ELR (cell line): ENCODE results near the gene TBC1D10B.
A peak's percentile ranks its signal among the peaks of the same experiment; 100 is the strongest.
"Not testable (repeated sequence)": the region's sequence is repeated elsewhere in the genome, so short reads cannot be mapped to it uniquely, and the experiment has no call there.

Experiments
- DNase-seq: peaks from one replicate; pipeline ENCODE4 v3.0.0-alpha.2; 2015; ENCODE audit warnings: low read depth

The TBC1D10B gene

DNA sequence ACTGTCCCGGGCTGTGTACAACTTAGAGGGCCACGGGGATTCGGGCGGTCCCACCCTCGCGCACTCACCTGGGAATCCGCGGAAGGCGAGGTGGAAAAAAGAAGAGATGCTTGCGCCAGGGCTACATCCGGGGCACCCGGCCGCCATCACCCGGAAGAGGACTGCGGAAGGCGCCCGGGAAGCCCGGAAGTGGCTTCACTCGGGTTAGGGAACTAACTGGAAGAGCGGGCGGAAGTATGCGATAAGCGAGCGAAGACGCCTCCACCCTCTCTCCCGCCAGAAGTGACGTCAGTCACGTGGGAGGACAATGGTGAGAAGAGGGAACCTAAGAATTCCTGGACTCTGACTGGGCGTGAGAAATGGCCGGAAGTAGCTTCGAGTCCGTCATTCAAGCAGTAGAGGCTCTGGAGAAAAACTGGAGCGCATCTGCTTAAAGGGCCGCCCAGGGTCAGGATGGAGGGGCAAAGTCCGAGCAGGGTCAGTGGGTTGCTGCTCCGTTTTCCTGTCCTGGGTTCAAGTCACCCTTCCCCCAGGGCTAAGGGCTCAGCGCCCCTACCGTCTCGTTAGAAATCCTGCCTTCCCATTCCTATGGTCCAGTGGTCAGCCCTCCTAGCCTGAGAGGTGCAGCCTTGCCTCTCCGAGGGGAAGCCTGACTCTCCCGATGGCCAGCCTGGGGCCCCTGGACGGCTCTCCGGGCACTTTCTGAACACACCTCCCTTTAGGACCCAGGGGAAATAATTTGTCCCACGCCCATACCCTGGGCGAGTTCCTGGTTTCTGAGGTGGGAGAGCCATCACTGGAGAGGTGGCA, 14.9 kb downstream of the TBC1D10B start, which contains the start of gene CD2BP2:
Gene CD2BP2 (minus strand): TSS at position 165 of the 810 bp plus-strand sequence. CDS start 627 bp downstream, outside the sequence.
- peak; percentile 100 for DNase-seq

DNA sequence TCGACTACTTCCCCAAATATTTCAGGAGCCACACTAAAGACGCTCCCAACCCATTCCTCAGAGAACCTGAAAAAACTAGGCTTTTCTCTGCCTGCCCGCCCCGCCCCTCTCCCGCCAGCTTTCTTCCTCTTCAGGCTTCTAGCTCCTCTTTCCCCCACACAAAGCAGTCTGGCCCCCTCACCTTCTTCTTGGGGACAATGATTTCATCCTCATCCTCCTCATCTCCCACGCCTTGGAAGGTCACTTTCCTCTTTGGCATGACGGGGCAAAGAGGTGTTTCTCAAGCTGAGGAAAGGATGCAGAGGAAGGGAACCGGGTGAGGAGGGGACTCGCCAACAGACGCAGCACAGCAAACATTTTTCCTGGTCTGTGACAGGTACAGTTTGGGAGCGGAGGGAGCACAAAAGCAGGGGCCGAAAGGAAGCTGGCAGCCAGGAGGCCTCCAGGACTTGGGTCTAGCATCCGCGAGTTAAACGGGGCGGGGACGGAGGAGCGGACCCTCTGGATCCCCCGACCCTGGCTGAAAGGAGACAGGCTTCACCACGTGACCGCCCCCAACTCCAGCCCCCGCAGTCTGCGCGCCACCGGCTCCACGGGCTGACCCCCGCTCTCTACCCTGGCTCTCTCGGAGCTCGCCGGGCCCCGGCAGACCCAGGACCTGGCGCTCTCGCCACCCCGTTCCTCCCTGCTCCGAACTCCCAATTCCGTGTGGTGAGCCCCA, 15.7 kb downstream of the TBC1D10B start:
- DNase-seq: peak; percentile 37

DNA sequence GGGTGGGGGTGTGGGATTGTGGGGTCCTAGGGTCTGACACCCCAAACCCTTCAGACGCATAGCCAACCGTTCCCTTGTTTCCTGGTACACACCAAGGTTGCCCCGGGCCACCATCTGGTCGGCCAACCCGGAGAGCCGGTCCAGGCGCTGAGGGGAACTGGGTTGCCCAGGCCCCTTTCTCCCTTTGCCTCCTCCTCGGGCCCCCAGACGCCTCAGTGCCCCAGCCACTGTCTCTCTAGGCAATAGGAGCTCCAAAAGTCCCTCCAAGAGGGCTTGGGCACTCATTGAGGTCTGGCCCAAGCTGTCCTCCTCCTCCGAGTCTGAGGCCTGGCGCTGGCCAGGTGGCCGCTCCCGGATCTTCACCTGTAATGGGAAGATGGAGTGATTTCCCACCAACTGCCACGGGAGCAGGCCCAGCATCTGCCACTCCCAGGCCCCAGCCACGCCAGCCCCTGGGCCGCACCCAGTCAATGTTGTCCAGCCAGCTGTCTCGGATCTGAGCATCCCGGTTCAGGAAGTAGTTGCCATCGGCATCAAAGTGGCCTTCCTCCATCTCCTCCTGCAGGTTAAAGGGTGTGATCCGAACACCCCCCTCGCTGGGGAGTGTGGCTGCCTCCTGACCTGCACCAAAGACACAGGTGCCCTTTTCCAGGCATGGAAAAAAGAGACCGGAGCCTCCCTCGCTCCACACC, 16.7 kb downstream of the TBC1D10B start:
- DNase-seq: no peak

DNA sequence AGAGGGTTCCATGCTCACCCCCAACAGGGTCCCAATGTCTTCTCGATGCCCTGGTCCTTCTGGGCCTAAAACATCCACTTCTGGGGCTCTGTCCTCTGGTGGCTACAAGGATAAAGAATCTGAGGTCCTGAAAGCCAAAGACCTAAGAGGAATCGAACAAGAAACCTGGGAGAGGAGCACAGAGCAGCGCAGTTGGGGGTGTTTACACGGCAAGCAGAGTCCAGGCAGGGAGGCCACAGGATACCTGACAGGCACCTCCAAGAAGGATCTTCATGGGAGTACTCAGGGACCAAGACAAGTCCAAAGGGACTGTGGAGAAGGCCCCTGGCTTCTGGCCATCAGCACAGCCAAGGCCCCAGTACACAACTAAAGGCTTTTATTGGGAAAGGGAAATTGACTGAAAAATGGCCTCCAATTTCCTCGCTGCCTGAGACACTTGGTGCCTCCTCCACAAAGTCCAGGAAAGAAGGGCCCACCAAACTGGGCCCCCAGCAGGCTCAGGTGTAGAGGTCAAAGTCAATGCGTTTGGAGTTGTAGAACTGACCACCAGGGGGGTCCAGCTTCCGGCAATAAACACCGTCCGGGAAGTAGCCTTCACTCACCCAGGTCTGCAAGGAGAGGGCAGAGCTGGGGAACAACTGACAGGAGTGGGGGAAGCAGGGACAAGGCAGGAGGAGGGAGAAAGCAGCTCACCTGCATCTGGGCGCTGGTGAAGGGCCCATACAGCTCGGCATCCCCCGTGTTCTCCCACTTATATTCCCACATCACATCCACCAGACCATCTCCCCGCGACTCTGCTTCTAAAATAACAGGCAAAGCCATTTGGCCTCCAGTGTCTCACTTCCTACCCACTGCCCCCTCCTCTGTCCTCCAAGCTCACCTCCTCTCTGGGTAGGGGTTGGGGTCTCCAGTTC, 17.5 kb downstream of the TBC1D10B start:
- no peak for DNase-seq

DNA sequence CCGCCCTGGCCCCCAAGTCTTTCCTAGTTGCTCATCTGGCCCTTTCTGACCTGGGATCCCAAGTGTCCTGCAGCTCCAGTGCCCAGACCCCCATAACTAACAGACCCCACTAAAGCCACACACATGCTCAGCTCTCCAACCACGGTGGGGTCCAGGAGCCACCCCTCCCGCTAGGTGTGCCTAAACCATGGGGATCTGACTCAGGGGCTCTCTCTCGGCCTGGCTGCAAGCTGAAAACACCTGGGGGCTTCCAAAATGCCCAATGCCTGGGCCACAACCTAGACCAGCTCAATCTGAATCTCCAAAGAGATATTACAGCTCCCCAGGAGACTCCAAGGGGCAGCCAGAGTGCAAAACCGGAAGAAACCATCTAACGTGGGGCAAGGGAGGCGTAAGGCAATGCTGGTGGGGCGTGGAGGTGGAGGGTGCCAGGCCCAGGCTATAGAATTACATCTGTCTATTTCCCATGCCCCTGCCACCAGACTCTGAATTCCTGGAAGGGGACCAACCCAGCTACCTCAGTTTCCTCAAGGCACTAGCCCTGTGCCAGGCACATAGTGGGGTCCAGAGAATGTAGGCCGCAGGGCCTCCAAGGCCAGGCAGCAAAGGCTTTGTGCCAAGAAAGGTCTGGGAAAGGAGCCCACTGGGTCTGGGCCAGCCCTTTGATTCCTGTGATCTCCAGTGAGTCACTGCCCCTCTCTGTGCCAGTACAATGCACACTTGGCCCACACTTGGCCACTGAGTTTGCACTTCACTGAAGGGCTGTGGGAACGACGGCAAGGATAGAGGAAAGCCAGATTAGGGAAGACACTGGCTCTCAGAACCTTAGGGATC, 18.5 kb downstream of the TBC1D10B start:
- peak; percentile 66 for DNase-seq

DNA sequence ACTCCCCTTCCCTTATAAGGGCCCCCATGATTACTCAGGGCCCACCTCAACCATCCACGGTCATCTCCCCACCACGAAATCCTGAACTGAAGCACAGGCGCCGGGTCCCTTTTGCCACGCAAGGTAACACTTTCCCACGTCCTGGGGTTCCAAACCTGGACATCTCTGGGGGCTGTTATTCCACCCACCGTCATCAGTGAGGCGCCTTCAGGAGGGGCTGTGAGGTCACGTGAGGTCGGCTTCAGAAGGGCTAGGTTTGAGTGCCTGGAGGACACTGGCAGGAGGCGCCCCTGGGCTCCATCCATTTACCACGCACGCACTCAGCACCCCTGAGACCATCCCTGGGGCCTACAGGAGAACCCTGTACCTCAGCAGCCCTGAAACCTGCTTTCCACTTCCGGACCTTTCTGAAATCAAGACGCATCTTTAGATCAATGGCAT, 19.3 kb downstream of the TBC1D10B start:
- no peak for DNase-seq

DNA sequence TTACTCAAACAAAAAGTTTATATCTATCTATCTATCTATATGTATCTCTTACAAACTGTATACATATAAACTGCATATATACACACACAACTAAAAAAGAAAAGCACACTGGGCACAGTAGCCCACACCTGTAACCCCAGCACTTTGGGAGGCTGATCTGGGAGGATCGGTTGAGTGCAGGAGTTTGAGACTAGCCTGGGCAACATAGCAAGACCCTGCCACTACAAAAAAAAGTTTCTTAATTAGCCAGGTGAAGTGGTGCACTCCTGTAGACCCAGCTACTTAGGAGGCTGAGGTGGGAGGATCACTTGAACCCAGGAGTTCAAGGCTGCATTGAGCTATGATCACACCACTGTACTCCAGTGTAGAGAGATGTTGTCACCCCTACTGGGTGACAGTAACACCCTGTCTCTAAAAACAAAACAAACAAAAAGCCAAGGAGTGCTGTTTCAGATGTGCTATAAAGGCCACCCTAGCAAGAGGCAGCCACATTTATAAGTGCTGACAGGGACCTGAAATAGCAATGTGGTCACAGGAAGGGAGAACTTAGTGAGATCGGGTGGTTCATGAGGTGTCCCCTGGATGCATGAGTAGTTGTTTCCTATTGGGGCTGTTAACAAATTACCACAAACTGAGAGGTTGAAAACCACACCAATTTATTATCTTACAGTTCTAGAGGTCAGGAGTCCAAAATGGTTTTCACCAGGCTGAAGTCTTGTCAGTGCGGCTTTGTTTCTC, 20.0 kb downstream of the TBC1D10B start:
- no peak for DNase-seq

DNA sequence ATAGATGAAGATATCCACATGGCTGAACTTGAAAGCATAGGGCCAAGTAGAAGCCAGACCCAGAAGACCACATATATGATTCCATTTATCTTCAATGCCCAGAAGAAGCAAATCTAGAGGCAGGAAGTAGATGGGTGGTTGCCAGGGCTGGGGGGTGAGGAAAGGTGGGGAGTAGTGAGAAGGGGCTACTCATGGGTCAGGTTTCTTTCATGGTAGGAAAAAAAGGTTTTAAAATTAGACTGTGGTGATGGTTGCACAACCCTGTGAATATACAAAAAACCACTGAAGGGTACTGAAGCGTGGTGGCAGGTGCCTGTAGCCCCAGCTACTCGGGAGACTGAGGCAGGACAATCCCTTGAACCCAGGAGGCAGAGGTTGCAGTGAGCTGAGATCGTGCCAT, 20.6 kb downstream of the TBC1D10B start:
- no peak for DNase-seq

DNA sequence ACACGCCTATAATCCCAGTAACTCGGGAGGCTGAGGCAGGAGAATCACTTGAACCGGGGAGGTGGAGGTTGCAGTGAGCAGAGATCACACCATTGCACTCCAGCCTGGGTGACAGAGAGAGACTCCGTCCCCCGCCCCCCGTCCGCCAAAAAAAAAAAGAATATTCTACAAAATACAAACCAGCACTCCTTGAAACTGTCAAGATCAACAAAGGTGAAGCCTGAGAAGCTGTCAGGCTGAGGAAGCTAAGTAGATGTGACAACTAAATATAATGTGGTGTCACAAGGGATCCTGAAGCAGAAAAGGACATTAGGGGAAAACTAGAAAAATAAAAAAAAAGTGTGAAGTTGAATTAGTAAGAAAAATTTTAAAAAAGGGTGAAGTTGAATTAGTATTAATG, 21.4 kb downstream of the TBC1D10B start:
- DNase-seq: no peak

DNA sequence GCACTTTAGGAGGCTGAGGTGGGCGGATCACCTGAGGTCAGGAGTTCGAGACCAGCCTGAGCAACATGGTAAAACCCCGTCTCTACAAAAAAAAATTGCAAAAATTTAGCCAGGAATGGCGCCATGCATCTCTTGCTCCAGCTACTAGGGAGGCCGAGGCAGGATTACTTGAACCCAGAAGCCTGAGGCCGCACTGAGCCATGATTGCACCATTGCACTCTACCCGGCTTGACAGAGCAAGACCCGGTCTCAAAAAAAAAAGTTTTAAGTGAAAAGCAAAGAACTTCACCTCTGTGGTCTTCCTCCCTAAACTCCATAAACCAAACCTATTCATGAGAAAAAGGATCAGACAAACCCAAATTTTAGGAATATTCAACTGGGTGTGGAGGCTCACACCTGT, 22.2 kb downstream of the TBC1D10B start:
- no peak for DNase-seq

DNA sequence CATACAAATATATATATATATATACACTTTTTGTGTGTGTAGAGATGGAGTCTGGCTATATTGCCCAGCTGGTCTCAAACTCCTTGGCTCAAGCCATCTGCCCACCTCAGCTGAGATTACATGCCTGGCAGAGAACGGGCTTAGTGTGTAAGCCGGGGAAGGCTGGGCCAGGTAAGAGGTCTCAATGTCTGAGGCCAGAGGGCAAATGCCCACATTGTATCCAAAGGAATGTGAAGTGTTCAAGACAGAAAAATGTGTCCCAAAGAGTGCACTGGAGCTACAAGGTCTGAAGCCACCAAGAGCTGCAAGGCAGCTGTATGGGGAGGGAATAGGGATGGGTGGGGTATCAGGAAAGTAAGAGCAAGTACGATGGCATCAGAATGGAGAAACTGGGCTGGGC, 24.0 kb downstream of the TBC1D10B start:
- DNase-seq: no peak

DNA sequence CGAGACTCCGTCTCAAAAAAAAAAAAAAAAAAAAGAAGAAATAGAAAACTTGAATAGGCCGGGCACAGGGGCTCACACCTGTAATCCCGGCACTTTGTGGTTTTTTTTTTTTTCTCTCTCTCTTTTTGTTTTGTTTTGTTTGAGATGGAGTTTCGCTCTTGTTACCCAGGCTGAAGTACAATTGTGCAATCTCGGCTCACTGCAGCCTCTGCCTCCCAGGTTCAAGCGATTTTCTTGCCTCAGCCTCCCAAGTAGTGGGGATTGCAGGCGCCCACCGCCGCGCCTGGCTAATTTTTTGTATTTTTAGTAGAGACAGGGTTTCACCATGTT, 26.8 kb downstream of the TBC1D10B start:
- DNase-seq: not testable (repeated sequence)

DNA sequence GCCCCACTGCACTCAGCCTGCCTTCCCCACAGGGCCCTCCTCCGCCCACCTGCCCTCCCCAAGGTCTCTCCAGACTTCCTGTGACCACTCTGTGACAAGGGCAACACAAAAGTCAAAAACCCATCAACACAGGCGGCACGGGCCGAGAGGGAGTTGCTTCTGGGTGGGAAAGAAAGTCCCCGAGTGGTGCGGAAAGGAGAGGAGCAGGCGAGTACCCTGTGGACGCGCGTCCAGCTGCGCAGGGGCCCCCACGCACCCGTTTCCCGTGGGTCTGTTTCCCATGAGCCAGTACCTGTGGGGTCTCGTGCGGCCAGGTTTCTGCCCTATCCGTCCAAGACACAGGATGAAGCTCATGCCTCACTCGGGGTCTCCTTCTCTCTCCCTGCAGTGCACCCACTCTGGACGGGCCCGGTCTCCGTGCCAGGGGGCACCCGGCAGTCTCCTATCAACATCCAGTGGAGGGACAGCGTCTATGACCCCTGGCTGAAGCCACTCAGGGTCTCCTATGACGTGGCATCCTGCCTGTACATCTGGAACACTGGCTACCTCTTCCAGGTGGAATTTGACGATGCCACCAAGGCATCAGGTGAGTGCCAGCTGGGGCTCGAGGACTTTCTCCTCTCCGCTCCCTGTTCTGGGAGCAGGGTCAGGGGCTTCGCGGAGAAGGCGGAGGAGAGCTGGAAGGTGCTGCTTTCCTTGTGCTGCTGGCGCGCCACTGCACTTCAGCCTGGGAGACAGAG, 27.4 kb downstream of the TBC1D10B start:
- no peak for DNase-seq

DNA sequence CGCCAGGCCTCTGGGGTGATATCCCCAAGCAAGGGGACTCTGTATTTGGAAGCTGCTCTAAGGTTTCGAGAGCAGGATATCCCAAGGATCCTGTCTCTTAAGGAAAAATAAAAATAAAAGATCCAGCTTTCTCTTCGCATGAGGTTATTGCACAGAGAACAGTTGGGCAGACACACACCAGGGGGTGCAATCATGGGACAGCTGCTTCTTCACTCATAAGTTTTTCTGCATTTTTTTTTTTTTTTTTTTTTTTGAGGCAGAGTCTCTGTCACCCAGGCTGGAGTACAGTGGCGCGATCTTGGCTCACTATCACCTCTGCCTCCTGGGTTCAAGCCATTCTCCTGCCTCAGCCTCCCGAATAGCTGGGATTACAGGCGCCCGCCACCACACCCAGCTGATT, 28.3 kb downstream of the TBC1D10B start:
- DNase-seq: peak; percentile 27

DNA sequence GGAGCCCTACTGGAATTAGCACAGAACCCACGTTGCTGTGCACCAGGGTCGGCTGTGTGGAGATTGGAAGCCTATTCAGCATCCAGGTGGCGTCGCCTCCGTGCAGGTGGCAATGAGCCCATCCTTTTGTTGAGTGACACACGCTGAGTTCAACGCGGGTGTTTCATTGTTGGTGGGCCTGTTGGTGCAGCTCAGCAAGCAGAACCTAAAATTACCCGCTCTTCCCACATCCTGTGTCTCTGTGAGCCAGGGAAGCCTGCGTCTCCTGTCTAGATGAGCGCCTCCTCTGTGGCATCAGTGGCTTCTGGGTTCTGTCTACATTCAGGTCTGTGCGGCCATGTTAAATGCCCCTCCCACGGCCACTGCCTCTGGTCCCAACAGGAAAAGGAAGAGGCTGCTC, 29.7 kb downstream of the TBC1D10B start:
- no peak for DNase-seq

DNA sequence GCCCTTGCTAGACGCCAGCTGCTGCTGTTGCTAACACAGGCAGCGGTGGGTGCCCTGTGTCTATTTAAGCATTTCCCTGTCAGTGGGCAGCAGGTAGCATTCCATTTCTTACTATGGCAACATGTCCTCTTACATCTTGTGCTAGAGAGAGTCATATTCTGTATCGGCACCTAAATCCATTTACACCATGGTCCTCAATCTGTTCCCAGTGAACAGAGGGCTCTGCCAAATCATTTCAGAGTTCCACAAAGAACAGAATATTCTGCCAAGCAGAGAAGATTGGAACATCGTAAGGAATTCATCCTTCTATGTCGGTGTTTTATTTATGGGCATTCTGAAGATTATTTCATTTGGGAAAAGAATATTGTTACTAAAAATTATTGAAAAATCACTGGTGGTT, 31.6 kb downstream of the TBC1D10B start:
- not testable (repeated sequence) for DNase-seq

DNA sequence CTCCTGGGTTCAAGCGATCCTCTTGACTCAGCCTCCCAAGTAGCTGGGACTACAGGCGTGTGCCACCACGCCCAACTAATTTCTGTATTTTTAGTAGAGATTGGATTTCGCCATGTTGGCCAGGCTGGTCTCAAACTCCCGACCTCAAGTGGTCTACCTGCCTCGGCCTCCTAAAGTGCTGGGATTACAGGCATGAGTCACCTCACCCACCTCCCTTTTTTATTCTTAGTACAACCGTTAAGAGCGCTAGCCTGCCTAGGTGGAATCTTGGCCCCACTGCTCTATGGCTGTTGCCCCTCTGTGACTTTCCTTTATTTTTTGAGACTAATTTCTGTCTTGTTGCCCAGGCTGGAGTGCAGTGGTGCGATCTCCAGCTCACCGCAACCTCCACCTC, 32.3 kb downstream of the TBC1D10B start:
- DNase-seq: not testable (repeated sequence)

DNA sequence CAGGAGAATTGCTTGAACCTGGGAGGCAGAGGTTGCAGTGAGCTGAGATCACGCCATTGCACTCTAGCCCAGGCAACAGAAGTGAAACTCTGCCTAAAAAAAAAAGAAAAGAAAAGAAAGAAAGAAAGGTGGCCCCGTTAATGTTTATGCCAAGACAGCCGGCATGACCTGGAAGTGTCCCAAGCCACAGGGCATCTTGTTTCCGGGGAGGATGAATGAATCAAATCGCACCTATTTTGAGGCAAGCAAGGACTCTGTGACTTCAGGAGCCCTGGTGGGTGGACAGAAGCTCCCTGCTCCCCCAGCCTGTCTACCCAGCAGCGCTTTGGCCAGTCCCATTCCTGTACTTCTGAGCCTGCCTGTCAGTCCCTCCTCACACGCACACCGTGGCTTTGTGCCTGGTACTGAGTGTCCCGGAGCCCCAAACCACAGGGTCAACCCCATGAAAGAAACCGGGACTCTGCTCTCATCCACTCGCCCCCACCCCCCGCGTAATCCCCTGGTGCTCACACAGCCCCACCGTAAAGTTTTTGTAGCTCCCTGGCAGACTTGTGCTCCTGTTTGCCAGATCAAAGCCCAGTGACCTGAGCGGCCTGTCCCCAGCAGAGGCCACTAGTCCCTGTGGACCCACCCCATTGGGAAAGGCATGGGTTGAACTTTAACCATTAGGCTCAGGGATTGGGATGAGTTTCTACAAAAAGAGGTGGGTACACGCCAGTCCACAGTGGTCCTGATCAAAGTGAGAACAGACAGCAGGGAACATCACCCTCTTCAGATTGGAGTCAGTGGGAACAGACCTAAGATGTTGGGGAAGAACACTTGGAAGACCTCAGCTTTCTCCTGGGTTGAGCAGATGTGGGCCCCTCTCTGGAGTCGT, 34.5 kb downstream of the TBC1D10B start:
- DNase-seq: peak; percentile 61
